Gastroesophageal sphincter (tissue), 3 donors: ENCODE measurements around the gene ANKUB1.
"Not testable (repeated sequence)": the region's sequence is repeated elsewhere in the genome, so short reads cannot be mapped to it uniquely, and the experiment has no call there.

Source experiments
- CTCF ChIP-seq, 4 experiments: fragments of 200-600 bp in 2 of 4; fragments of 450-650 bp in 2 of 4; sonication (generic) in 1 of 4; IDR thresholded peaks; one replicate each; pipeline ENCODE4 v1.5.1; 2017 to 2019; ENCODE audit warnings: antibody characterized with exemption in 4 of 4, mild to moderate bottlenecking in 2 of 4, moderate library complexity in 2 of 4
- POLR2A ChIP-seq, 2 donors: fragments of 450-650 bp; IDR thresholded peaks; one replicate each; pipeline ENCODE4 v1.6.1; 2017; ENCODE audit warnings: antibody characterized with exemption in 2 of 2, mild to moderate bottlenecking in 2 of 2, moderate library complexity in 1 of 2
- POLR2AphosphoS5 ChIP-seq: sonication (generic); formaldehyde crosslinking; IDR thresholded peaks from one replicate; pipeline ENCODE4 v1.6.1; 2017; ENCODE audit warnings: antibody characterized with exemption

- not testable (repeated sequence) for TF ChIP-seq CTCF (IDR thresholded peaks at IDR 0.05); POLR2AphosphoS5; POLR2A (IDR thresholded peaks at IDR 0.05)
Observed at GRCh38 chr3:149829631-149830030, 37.3 kb upstream of the ANKUB1 start.
